ENCODE measurements around the gene NOTCH3. TPM values are rescaled to one million over a fixed set of nuclear protein-coding genes. Genes with fewer than 3 reads are reported as not detected.

The NOTCH3 gene
- total RNA-seq, 2 donors from 2014 or later: 31.8 to 48.0 TPM

GRCh38 chr19:15191514-15191913 is 9.3 kb downstream of the NOTCH3 start:
- Histone ChIP-seq H3K27me3 (replicated peaks; ENCODE audit: insufficient read depth) (no peaks in the 10 kb centered on the region), H3K4me1 (replicated peaks) (no peaks in the 10 kb centered on the region), H3K27ac (no peak overlapping the region), H3K9me3 (no peaks in the 10 kb centered on the region), H3K4me3 (no peak overlapping the region), H3K36me3 (no peaks in the 10 kb centered on the region)
- 91% methylated on average over 18 of the region's 18 CpGs for WGBS
- DNase-seq (ENCODE audit: low spot score): no peak
- TF ChIP-seq POLR2A (IDR thresholded peaks at IDR 0.05): no peak
- TF ChIP-seq CTCF (IDR thresholded peaks at IDR 0.05): no peak
- no peak for TF ChIP-seq POLR2AphosphoS5 (IDR thresholded peaks at IDR 0.05)
- intact Hi-C loops (cut with DNase I): no loop called here

- no peaks in the 10 kb centered on the region for H3K4me1 ChIP-seq (replicated peaks)
- 93% methylated on average over 24 of the region's 24 CpGs for WGBS
- no peaks in the 10 kb centered on the region for H3K36me3 ChIP-seq
- H3K27ac ChIP-seq: no peak overlapping the region
- TF ChIP-seq CTCF (IDR thresholded peaks at IDR 0.05) (no peak), POLR2A (IDR thresholded peaks at IDR 0.05) (no peak), POLR2AphosphoS5 (IDR thresholded peaks at IDR 0.05) (no peak)
- no peaks in the 10 kb centered on the region for H3K9me3 ChIP-seq
- DNase-seq (ENCODE audit: low spot score): no peak
- intact Hi-C loops (cut with DNase I): no loop called here
- no peak overlapping the region for H3K4me3 ChIP-seq
- H3K27me3 ChIP-seq (replicated peaks; ENCODE audit: insufficient read depth): no peaks in the 10 kb centered on the region
These were observed 11.9 kb downstream of the NOTCH3 start for GRCh38 chr19:15188851-15189250.

GRCh38 chr19:15187026-15188007 is 13.5 kb downstream of the NOTCH3 start:
- TF ChIP-seq POLR2AphosphoS5 (IDR thresholded peaks at IDR 0.05) (no peak), CTCF (IDR thresholded peaks at IDR 0.05) (no peak), POLR2A (IDR thresholded peaks at IDR 0.05) (no peak)
- H3K4me3 ChIP-seq: no peak overlapping the region
- 94% methylated on average over 26 of the region's 38 CpGs for WGBS
- no peaks in the 10 kb centered on the region for H3K4me1 ChIP-seq (replicated peaks)
- H3K9me3 ChIP-seq: no peaks in the 10 kb centered on the region
- intact Hi-C loops (cut with DNase I): no loop called here
- H3K36me3 ChIP-seq: no peaks in the 10 kb centered on the region
- no peak overlapping the region for H3K27ac ChIP-seq
- DNase-seq (ENCODE audit: low spot score): no peak
- H3K27me3 ChIP-seq (replicated peaks; ENCODE audit: insufficient read depth): no peaks in the 10 kb centered on the region

- H3K36me3 ChIP-seq: no peaks in the 10 kb centered on the region
- H3K27me3 ChIP-seq (replicated peaks; ENCODE audit: insufficient read depth): no peaks in the 10 kb centered on the region
- 88% methylated on average over 12 of the region's 12 CpGs for WGBS
- H3K4me3 ChIP-seq: no peak overlapping the region
- DNase-seq (ENCODE audit: low spot score): no peak
- no peaks in the 10 kb centered on the region for H3K9me3 ChIP-seq
- intact Hi-C loops (cut with DNase I): no loop called here
- no peak overlapping the region for H3K27ac ChIP-seq
- no peak for TF ChIP-seq CTCF (IDR thresholded peaks at IDR 0.05)
- no peak for TF ChIP-seq POLR2AphosphoS5 (IDR thresholded peaks at IDR 0.05)
- TF ChIP-seq POLR2A (IDR thresholded peaks at IDR 0.05): no peak
- no peaks in the 10 kb centered on the region for H3K4me1 ChIP-seq (replicated peaks)
These were observed 15.6 kb downstream of the NOTCH3 start for GRCh38 chr19:15185188-15185587.

GRCh38 chr19:15184776-15185175 is 16.0 kb downstream of the NOTCH3 start:
- intact Hi-C loops (cut with DNase I): no loop called here
- 77% methylated on average over 4 of the region's 4 CpGs for WGBS
- Histone ChIP-seq H3K27me3 (replicated peaks; ENCODE audit: insufficient read depth) (no peaks in the 10 kb centered on the region), H3K4me3 (no peak overlapping the region), H3K4me1 (replicated peaks) (no peaks in the 10 kb centered on the region), H3K9me3 (no peaks in the 10 kb centered on the region), H3K27ac (no peak overlapping the region), H3K36me3 (no peaks in the 10 kb centered on the region)
- DNase-seq (ENCODE audit: low spot score): no peak
- no peak for TF ChIP-seq POLR2AphosphoS5 (IDR thresholded peaks at IDR 0.05)
- no peak for TF ChIP-seq CTCF (IDR thresholded peaks at IDR 0.05)
- no peak for TF ChIP-seq POLR2A (IDR thresholded peaks at IDR 0.05)
